Skeletal muscle tissue (tissue), 4 donors: Measurements from ENCODE around the gene MS4A13. TPM values are rescaled to one million over a fixed set of nuclear protein-coding genes. Genes with fewer than 3 reads are reported as not detected.

ENCODE experiments used
- H3K27ac ChIP-seq: one replicate; pipeline ENCODE4 v1.7.0; 2013; ENCODE audit warnings: mild to moderate bottlenecking, low read depth, low read length, inconsistent platforms
- H3K27me3 ChIP-seq, 3 donors: one replicate each; pipeline ENCODE4 v1.7.0; 2013; ENCODE audit warnings: low read length in 3 of 3; ENCODE audit not compliant: control insufficient read depth in 3 of 3, insufficient read depth in 3 of 3
- H3K36me3 ChIP-seq, 3 donors: one replicate each; pipeline ENCODE4 v1.7.0; 2013; ENCODE audit warnings: low read length in 3 of 3; ENCODE audit not compliant: control insufficient read depth in 3 of 3, insufficient read depth in 3 of 3
- H3K4me1 ChIP-seq, 3 donors: one replicate each; pipeline ENCODE4 v1.7.0; 2013; ENCODE audit warnings: low read length in 3 of 3, mild to moderate bottlenecking in 3 of 3; ENCODE audit not compliant: control insufficient read depth in 3 of 3, insufficient read depth in 3 of 3
- H3K4me3 ChIP-seq, 3 donors: one replicate each; pipeline ENCODE4 v1.7.0; 2013; ENCODE audit warnings: low read length in 3 of 3
- H3K9ac ChIP-seq, 3 donors: one replicate each; pipeline ENCODE4 v1.7.0; 2013; ENCODE audit warnings: low read length in 3 of 3, mild to moderate bottlenecking in 3 of 3, moderate library complexity in 2 of 3, low read depth in 1 of 3
- H3K9me3 ChIP-seq, 3 donors: one replicate each; pipeline ENCODE4 v1.7.0; 2013; ENCODE audit warnings: low read length in 3 of 3; ENCODE audit not compliant: control insufficient read depth in 3 of 3
- total RNA-seq: library from RNA; depleted of rRNA; stranded (reverse); fragments of >200 nt; gene quantifications from one replicate; pipeline ENCODE4 v1.2.3, GENCODE V29; 2014
- donor health status: Osteomylitis.

Gene MS4A13
- total RNA-seq = not detected

GRCh38 chr11:60515144-60515855 is at the start of gene MS4A13:
Gene MS4A13, plus strand, starts transcription at chr11:60515392. Its CDS starts 2,692 bp downstream, at chr11:60518084.
- no peaks in the 10 kb centered on the region for H3K36me3 ChIP-seq
- no peaks in the 10 kb centered on the region for H3K27me3 ChIP-seq
- no peak within 1 kb of the TSS for H3K9ac ChIP-seq
- no peaks in the 10 kb centered on the region for H3K4me1 ChIP-seq
- no peaks in the 10 kb centered on the region for H3K9me3 ChIP-seq
- no peak within 1 kb of the TSS for H3K4me3 ChIP-seq
- H3K27ac ChIP-seq = no peak within 1 kb of the TSS

- Histone ChIP-seq H3K4me1 (no peaks in the 10 kb centered on the region), H3K9ac (no peak overlapping the region), H3K36me3 (no peaks in the 10 kb centered on the region), H3K27me3 (no peaks in the 10 kb centered on the region), H3K27ac (no peak overlapping the region), H3K9me3 (no peaks in the 10 kb centered on the region), H3K4me3 (no peak overlapping the region)
Observed at GRCh38 chr11:60468829-60469228, 46.4 kb upstream of the MS4A13 start.

DNA sequence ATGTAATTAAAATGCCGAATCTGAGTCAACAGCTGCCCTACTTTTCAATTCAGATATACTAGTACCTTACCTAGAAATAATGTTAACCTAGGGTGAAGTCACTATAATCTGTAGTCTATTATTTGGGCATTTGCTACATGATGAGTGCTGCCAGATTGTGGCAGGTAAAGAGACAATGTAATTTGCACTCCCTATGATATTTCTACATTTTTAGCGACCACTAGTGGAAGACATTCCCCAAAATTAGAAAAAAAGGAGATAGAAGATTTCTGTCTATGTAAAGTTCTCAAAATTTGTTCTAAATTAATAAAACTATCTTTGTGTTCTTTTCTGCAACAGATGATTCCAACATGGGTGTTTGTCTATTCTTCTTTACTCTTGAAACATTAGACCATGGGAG is 45.5 kb upstream of the MS4A13 start:
- no peaks in the 10 kb centered on the region for H3K4me1 ChIP-seq

DNA sequence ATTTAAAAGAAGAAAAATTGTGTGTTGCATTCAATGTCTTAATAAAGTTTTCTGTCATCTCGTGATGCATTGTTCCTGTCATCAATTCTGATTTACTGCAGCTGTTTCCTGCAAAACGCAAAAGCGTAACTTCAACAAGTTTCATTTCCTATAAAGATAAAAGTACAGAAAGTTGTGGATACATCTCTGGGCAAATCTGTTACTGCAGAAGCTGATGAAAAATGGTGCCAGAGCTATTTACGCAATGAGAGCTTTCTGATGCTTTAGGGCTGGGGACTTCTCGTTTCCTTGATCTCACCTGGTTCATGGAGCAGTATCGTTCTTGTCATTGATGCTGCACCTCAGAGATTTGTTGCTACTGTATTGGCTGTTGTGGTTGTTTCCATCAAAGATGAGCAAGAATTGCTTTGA is 38.2 kb upstream of the MS4A13 start:
- no peak overlapping the region for H3K9ac ChIP-seq
- H3K27ac ChIP-seq = no peak overlapping the region
- no peaks in the 10 kb centered on the region for H3K27me3 ChIP-seq
- no peaks in the 10 kb centered on the region for H3K36me3 ChIP-seq
- H3K4me3 ChIP-seq = no peak overlapping the region
- H3K9me3 ChIP-seq = no peaks in the 10 kb centered on the region
- H3K4me1 ChIP-seq = no peaks in the 10 kb centered on the region

More for the DNA sequence above, 45.5 kb upstream of the MS4A13 start:
- Histone ChIP-seq H3K36me3 (no peaks in the 10 kb centered on the region), H3K27ac (no peak overlapping the region), H3K4me3 (no peak overlapping the region), H3K27me3 (no peaks in the 10 kb centered on the region), H3K9me3 (no peaks in the 10 kb centered on the region), H3K9ac (no peak overlapping the region)

- no peak overlapping the region for H3K4me3 ChIP-seq
- H3K36me3 ChIP-seq = no peaks in the 10 kb centered on the region
- H3K27me3 ChIP-seq = no peaks in the 10 kb centered on the region
- no peaks in the 10 kb centered on the region for H3K9me3 ChIP-seq
- H3K27ac ChIP-seq = no peak overlapping the region
- no peak overlapping the region for H3K9ac ChIP-seq
- no peaks in the 10 kb centered on the region for H3K4me1 ChIP-seq
Observed at GRCh38 chr11:60482361-60482760, 32.8 kb upstream of the MS4A13 start.

- no peak overlapping the region for H3K4me3 ChIP-seq
- no peak overlapping the region for H3K27ac ChIP-seq
- no peaks in the 10 kb centered on the region for H3K36me3 ChIP-seq
- no peaks in the 10 kb centered on the region for H3K27me3 ChIP-seq
- no peaks in the 10 kb centered on the region for H3K4me1 ChIP-seq
- no peak overlapping the region for H3K9ac ChIP-seq
- no peaks in the 10 kb centered on the region for H3K9me3 ChIP-seq
Observed at GRCh38 chr11:60485987-60486386, 29.2 kb upstream of the MS4A13 start.

DNA sequence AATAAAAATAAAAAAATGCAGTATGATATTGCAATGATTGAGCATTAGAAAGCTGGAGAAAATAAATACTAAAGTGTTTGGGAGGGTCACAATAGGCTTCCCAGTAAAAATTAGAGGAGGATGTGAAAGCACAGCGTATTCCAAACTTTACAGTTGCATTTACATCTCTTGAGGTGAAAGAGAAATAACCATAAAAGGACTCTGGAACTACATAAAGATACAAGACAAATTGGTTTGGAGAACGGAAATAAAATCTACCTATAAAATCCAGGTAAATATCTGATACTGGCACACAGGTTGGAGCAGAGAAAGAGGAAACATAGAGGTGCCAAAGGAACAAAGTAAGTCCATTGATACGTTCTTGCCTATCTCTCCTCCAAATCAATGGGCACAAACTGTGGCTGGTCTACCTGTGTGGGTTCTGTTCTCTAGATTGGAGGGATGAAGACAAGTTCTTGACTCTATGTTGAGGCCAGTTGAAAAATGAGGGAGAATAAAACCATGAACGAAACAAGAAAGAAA is 22.6 kb upstream of the MS4A13 start, which contains the start of gene MS4A12:
Gene MS4A12, plus strand, starts transcription at position 291 of the 522 bp plus-strand sequence. CDS start 4,541 bp downstream, outside the sequence.
- Histone ChIP-seq H3K27ac (no peak within 1 kb of the TSS), H3K9me3 (no peaks in the 10 kb centered on the region), H3K4me1 (no peaks in the 10 kb centered on the region), H3K4me3 (no peak within 1 kb of the TSS), H3K9ac (no peak within 1 kb of the TSS), H3K36me3 (no peaks in the 10 kb centered on the region), H3K27me3 (no peaks in the 10 kb centered on the region)

DNA sequence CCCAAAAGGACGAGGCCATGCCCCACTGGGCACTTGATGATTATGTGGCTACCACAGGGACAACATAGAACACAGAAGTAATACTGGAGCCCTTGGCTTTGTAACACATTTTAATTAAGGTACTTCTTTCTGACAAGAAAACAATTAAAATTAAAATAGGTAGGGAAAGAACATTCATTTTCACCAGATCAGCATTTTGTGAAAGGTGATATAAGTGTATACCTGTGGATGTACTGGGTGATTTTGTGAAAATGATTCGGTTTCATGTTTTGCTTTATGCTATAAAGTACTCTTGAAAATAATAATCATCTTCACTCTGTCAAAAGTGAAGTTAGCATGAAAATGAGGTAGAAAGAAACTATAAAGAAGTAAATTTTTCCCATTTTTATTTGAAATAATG is 21.7 kb upstream of the MS4A13 start:
- Histone ChIP-seq H3K9me3 (no peaks in the 10 kb centered on the region), H3K9ac (no peak overlapping the region), H3K27me3 (no peaks in the 10 kb centered on the region), H3K27ac (no peak overlapping the region), H3K36me3 (no peaks in the 10 kb centered on the region), H3K4me1 (no peaks in the 10 kb centered on the region), H3K4me3 (no peak overlapping the region)

GRCh38 chr11:60498399-60498798 is 16.8 kb upstream of the MS4A13 start:
- H3K27ac ChIP-seq = no peak overlapping the region
- H3K4me1 ChIP-seq = no peaks in the 10 kb centered on the region
- H3K9ac ChIP-seq = no peak overlapping the region
- no peaks in the 10 kb centered on the region for H3K36me3 ChIP-seq
- no peak overlapping the region for H3K4me3 ChIP-seq
- H3K9me3 ChIP-seq = no peaks in the 10 kb centered on the region
- no peaks in the 10 kb centered on the region for H3K27me3 ChIP-seq

GRCh38 chr11:60498853-60499252 is 16.3 kb upstream of the MS4A13 start:
- Histone ChIP-seq H3K27me3 (no peaks in the 10 kb centered on the region), H3K9ac (no peak overlapping the region), H3K27ac (no peak overlapping the region), H3K36me3 (no peaks in the 10 kb centered on the region), H3K4me3 (no peak overlapping the region), H3K9me3 (no peaks in the 10 kb centered on the region), H3K4me1 (no peaks in the 10 kb centered on the region)
